ENCODE data around the gene NOTCH1.

- TF ChIP-seq CTCF (IDR thresholded peaks at IDR 0.05) (no peak), POLR2A (IDR thresholded peaks at IDR 0.05) (no peak)
Observed at GRCh38 chr9:136552117-136552703, 6.4 kb upstream of the NOTCH1 start.

All from body of pancreas (tissue), 4 donors.